T-helper 2 cell (primary cell): ENCODE results near the gene TEAD1.

Source experiments
- DNase-seq, 5 experiments: peaks; one replicate each; pipeline versions ENCODE4 v3.0.0 to v3.0.0-alpha.2; 2012 to 2022

Gene TEAD1

GRCh38 chr11:12768726-12769673 is 94.8 kb downstream of the TEAD1 start:
- DNase-seq: peak in 1 of 5 experiments; percentile 32

- DNase-seq: no peak
Measured at GRCh38 chr11:12769834-12770345, 95.7 kb downstream of the TEAD1 start.

- no peak for DNase-seq
Measured at GRCh38 chr11:12770435-12770834, 96.2 kb downstream of the TEAD1 start.

GRCh38 chr11:12770966-12771597 is 96.9 kb downstream of the TEAD1 start:
- DNase-seq: no peak

GRCh38 chr11:12771875-12772274 is 97.7 kb downstream of the TEAD1 start:
- DNase-seq: peak in 1 of 5 experiments; percentile 41

- DNase-seq: no peak
Measured at GRCh38 chr11:12772324-12772723, 98.1 kb downstream of the TEAD1 start.

- no peak for DNase-seq
Measured at GRCh38 chr11:12773591-12773990, 99.4 kb downstream of the TEAD1 start.

GRCh38 chr11:12775955-12776354 is 101.7 kb downstream of the TEAD1 start:
- DNase-seq: no peak

GRCh38 chr11:12777208-12777874 is 103.1 kb downstream of the TEAD1 start:
- no peak for DNase-seq

GRCh38 chr11:12778240-12778905 is 104.2 kb downstream of the TEAD1 start:
- no peak for DNase-seq

GRCh38 chr11:12783765-12784164 is 109.5 kb downstream of the TEAD1 start:
- no peak for DNase-seq

- DNase-seq: no peak
Measured at GRCh38 chr11:12784445-12784844, 110.2 kb downstream of the TEAD1 start.

GRCh38 chr11:12784987-12785386 is 110.8 kb downstream of the TEAD1 start:
- DNase-seq: no peak

GRCh38 chr11:12785901-12786300 is 111.7 kb downstream of the TEAD1 start:
- DNase-seq: no peak

GRCh38 chr11:12786450-12786849 is 112.2 kb downstream of the TEAD1 start:
- DNase-seq: no peak

GRCh38 chr11:12786891-12787290 is 112.7 kb downstream of the TEAD1 start:
- no peak for DNase-seq

- DNase-seq: no peak
Measured at GRCh38 chr11:12787847-12788246, 113.6 kb downstream of the TEAD1 start.

- DNase-seq: no peak
Measured at GRCh38 chr11:12789054-12789453, 114.8 kb downstream of the TEAD1 start.

- no peak for DNase-seq
Measured at GRCh38 chr11:12789596-12790215, 115.5 kb downstream of the TEAD1 start.

GRCh38 chr11:12790861-12791616 is 116.8 kb downstream of the TEAD1 start:
- no peak for DNase-seq

GRCh38 chr11:12792018-12792417 is 117.8 kb downstream of the TEAD1 start:
- DNase-seq: no peak
